ENCODE measurements around the gene IFNAR2.
"Not testable (repeated sequence)": the region's sequence is repeated elsewhere in the genome, so short reads cannot be mapped to it uniquely, and the experiment has no call there.

Gene IFNAR2

GRCh38 chr21:33217138-33217520 is 12.6 kb upstream of the IFNAR2 start:
- DNase-seq, result no peak

- no peak for DNase-seq
These were observed 10.4 kb upstream of the IFNAR2 start for GRCh38 chr21:33219300-33219699.

GRCh38 chr21:33219954-33220353 is 9.8 kb upstream of the IFNAR2 start:
- no peak for DNase-seq

GRCh38 chr21:33225376-33225775 is 4.4 kb upstream of the IFNAR2 start:
- DNase-seq, result not testable (repeated sequence)

GRCh38 chr21:33228455-33228854 is 1.3 kb upstream of the IFNAR2 start:
- DNase-seq, result no peak

GRCh38 chr21:33229099-33229783 is 497 bp upstream of the IFNAR2 start:
- DNase-seq, result no peak

- DNase-seq, result no peak
These were observed 997 bp downstream of the IFNAR2 start for GRCh38 chr21:33230545-33231324.

- DNase-seq, result no peak
These were observed 1.8 kb downstream of the IFNAR2 start for GRCh38 chr21:33231526-33231925.

GRCh38 chr21:33232291-33233034 is 2.7 kb downstream of the IFNAR2 start:
- no peak for DNase-seq

GRCh38 chr21:33234635-33235520 is 5.1 kb downstream of the IFNAR2 start:
- DNase-seq, result no peak

GRCh38 chr21:33236013-33236686 is 6.4 kb downstream of the IFNAR2 start:
- DNase-seq, result no peak

GRCh38 chr21:33236766-33237165 is 7.0 kb downstream of the IFNAR2 start:
- no peak for DNase-seq

- no peak for DNase-seq
These were observed 7.7 kb downstream of the IFNAR2 start for GRCh38 chr21:33237486-33237885.

GRCh38 chr21:33238146-33238545 is 8.4 kb downstream of the IFNAR2 start:
- DNase-seq, result no peak

- no peak for DNase-seq
These were observed 9.0 kb downstream of the IFNAR2 start for GRCh38 chr21:33238565-33239255.

GRCh38 chr21:33239559-33240127 is 9.9 kb downstream of the IFNAR2 start:
- not testable (repeated sequence) for DNase-seq

- no peak for DNase-seq
These were observed 10.7 kb downstream of the IFNAR2 start for GRCh38 chr21:33240404-33240803.

GRCh38 chr21:33241846-33242245 is 12.1 kb downstream of the IFNAR2 start:
- no peak for DNase-seq

GRCh38 chr21:33242846-33243245 is 13.1 kb downstream of the IFNAR2 start:
- DNase-seq, result not testable (repeated sequence)

GRCh38 chr21:33244082-33244778 is 14.5 kb downstream of the IFNAR2 start:
- DNase-seq, result no peak

GRCh38 chr21:33244779-33245105 is 15.0 kb downstream of the IFNAR2 start:
- DNase-seq, result no peak

All from effector CD4-positive, alpha-beta T cell (primary cell).